ENCODE results near the gene RWDD1.
A peak's percentile ranks its signal among the peaks of the same experiment; 100 is the strongest.
"Not testable (repeated sequence)": the region's sequence is repeated elsewhere in the genome, so short reads cannot be mapped to it uniquely, and the experiment has no call there.

The RWDD1 gene

DNA sequence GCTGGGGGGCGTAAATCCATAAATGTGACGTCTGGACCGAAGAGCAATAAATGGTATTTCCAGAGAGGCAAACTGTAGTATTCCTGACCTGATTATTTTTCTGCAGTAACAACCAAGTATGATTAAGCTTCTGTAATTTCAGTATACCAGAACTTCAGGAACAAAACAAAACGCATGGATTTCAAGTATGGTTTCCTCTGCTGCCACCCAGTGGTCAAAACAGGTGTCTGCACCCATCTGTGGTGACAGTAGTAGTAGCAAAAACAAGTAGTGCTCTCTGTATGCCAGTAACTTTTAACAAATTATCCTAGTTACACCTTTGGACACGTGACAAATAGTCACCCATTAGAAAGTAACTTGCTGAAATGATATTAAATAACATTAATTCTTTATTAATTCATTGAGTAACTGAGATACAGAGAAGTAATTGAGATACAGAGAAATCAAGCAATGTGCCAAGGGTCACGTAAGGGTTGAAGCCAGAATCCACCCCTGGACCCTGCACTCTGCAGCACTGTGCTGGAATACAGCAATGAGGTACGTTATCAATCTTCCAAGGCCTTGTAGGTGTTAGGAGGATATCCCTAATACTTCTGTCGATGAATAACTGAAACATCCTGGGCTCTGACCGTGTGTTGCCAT is 9.8 kb upstream of the RWDD1 start:
- DNase-seq (ENCODE audit: low spot score) = peak; percentile 57

- DNase-seq (ENCODE audit: low spot score) = no peak
Measured at GRCh38 chr6:116562019-116562403, 9.3 kb upstream of the RWDD1 start.

GRCh38 chr6:116562614-116563013 is 8.7 kb upstream of the RWDD1 start:
- DNase-seq (ENCODE audit: low spot score) = no peak

DNA sequence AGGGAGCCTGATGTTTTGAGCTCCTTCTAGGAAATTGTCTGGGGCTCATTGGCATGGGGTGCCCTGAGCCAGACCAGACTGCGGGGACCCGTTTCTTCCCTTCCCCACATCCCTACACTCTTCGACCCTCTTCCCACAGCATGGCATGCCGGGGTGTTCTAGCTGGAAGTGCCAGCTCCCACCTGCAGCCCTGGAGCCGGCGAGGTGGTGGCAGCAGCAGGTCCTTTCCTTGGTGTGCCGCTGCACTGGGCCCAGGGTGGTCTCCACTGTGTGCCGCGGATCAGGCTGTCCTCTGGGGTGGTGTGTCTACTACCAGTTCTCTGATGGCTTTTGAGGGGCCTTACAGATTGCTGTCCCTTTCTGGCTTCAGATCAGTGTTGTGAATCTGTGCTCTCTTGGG is 7.5 kb upstream of the RWDD1 start:
- DNase-seq (ENCODE audit: low spot score) = no peak

- DNase-seq (ENCODE audit: low spot score) = no peak
Measured at GRCh38 chr6:116564311-116564710, 7.0 kb upstream of the RWDD1 start.

GRCh38 chr6:116564921-116565872 is 6.1 kb upstream of the RWDD1 start:
- DNase-seq (ENCODE audit: low spot score) = peak; percentile 15

DNA sequence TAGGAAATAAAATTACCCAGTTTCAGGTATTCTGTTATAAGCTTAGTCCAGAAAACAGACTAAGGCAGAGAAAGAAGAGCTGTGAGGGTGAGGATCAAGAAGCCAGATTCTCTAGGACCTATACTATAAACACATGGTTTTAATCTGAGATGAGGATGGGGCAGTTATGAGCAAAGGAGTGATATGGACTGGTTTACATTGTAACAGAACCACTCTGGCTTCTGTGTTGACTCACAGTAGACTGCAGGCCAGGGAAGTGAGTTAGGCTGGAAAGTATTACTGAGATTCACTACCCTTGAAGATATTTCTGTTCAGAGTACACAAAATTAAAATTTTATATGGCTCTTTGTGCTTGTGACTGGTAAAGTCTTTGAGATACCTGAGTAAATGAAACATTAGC is 3.2 kb upstream of the RWDD1 start:
- DNase-seq (ENCODE audit: low spot score) = no peak

- no peak for DNase-seq (ENCODE audit: low spot score)
Measured at GRCh38 chr6:116568821-116569755, 2.2 kb upstream of the RWDD1 start.

DNA sequence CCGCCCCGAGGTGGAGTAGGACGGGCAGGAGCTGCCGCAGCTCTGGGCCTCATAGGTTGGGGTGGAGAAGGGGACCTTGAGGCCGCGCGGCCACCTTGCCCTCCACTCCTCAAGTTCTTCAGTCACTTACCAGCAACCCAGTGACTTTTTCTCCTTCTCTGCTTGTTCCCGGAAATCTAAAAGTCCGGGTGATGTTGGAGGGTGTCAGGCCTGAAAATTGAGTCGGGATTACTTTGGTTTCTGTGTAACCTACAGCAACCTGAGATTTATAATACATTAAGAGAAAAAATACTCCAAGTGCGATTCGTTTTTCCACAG is 338 bp downstream of the RWDD1 start:
- no peak for DNase-seq (ENCODE audit: low spot score)

DNA sequence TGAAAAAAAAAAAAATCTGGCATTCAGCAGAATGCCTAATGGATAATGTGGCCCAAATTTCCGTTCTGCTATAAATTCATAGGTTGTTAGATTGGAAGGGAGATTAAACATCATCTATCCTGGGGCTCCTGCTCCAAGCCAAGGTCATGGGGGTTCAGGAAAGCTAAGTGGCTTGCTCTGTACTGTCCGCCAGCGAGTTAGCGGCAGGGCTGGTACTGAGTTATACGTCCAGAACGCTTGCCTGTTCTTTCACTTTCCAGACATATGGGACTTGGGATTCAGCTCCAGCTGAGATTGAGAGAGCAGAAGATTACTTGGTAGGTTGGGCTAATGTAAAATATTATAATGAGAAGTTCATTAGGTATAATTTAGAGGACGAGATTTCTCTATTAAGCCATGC is 858 bp downstream of the RWDD1 start:
- peak; percentile 38 for DNase-seq (ENCODE audit: low spot score)

- no peak for DNase-seq (ENCODE audit: low spot score)
Measured at GRCh38 chr6:116575227-116575626, 3.9 kb downstream of the RWDD1 start.

- no peak for DNase-seq (ENCODE audit: low spot score)
Measured at GRCh38 chr6:116577486-116577885, 6.2 kb downstream of the RWDD1 start.

GRCh38 chr6:116578335-116578734 is 7.0 kb downstream of the RWDD1 start:
- DNase-seq (ENCODE audit: low spot score) = no peak

DNA sequence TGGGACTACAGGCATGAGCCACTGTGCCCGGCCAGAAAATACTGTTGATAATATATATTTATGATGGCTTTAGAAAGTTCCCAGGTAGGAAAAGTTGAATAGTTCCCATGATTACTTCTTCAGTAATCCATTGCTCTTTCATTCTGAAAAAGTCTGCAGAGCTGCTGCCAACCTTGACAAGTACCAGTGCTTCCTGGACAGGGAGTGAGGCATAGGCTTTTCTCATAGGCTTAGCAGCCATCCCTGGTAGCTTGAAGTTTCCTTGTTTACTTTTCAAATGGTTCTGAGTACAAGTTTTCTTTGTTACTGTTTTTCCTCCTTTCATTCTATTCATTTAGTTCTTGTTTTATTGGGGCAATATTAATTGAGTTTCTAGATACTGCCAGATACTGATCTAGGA is 7.8 kb downstream of the RWDD1 start:
- DNase-seq (ENCODE audit: low spot score) = no peak

DNA sequence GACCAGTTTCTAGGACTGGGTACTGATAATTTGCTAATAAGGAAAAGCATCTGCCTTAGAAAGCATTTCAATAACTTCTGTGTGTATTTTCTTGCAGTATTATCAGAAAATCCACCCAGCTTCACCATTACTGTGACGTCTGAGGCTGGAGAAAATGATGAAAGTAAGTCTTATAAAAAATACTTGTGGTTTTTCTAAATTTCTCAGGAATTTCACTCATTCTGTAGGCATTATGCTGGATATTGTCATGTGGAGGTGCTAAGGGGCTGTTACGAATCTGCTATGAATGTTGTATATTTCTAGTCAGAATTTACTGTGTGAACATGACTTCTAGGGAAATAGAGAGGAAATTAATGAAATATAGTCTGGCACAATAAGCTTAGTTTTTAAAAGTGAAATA is 8.9 kb downstream of the RWDD1 start:
- DNase-seq (ENCODE audit: low spot score) = no peak

DNA sequence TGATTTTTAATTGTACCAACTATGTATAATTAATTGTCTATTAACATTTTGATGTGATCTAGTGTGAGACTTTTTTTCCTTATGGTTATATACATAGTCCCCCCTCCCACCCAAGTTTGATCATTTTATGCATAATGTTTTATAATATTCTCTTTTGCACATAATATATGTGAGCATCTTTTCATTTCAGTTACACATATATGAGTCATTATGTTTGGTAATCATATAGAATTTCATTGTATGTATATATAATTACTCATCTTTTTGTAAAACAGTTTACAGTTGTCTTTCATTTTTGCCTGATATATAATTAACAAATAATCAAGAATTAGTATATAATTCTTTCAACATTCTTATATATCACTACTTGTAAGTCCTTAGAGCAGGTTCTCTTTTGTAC is 15.0 kb downstream of the RWDD1 start:
- no peak for DNase-seq (ENCODE audit: low spot score)

DNA sequence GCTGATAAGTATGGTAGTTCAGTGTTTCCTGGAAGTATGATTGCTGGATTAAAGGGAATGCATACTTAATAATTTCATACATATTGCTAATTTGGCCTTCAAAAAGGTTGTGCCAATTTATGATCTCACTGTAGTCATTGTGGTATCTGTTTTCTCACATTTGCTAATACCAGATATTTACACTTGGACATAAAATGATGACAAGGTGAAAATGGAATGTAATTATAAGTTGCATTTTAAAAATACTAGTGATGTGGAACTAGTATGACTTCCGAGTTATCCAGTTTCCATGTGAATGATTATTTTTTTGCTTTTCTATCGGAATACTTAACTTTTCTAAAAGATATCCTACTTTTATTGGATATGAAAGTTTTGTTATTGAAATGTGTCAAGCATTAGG is 15.4 kb downstream of the RWDD1 start:
- DNase-seq (ENCODE audit: low spot score) = no peak

DNA sequence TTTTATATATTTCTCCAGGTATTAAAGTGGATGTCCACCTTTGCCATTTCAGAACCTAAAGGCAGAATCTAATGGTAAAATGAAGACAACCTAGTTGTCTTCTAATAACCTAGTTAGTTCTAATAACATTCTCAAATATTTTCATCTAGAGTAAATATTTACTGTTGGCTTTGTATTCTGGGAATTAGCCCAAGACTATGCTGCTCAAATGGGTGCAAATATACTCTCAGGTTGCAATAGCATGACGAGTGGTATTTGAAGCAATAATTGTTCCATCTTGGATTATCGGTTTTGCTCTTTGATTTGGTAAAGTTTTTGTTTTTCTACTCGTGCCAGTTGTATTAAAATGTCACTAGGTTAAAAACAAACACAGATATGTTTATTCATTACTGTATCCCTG is 23.9 kb downstream of the RWDD1 start:
- no peak for DNase-seq (ENCODE audit: low spot score)

- no peak for DNase-seq (ENCODE audit: low spot score)
Measured at GRCh38 chr6:116596815-116597214, 25.5 kb downstream of the RWDD1 start.

DNA sequence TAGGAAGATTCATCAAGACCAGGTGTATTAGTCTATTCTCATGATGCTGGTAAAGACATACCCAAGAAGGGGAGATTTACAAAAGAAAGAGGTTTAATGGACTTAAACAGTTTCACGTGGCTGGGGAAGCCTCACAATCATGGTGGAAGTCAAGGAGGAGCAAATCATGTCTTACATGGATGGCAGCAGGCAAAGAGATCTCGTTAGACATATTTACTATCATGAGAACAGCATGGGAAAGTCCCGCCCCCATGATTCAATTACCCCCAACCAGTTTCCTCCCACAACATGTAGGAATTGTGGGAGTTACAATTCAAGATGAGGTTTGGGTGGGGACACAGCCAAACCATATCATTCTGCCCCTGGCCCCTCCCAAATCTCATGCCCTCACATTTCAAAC is 32.6 kb downstream of the RWDD1 start:
- not testable (repeated sequence) for DNase-seq (ENCODE audit: low spot score)

- DNase-seq (ENCODE audit: low spot score) = not testable (repeated sequence)
Measured at GRCh38 chr6:116604868-116605267, 33.6 kb downstream of the RWDD1 start.

DNA sequence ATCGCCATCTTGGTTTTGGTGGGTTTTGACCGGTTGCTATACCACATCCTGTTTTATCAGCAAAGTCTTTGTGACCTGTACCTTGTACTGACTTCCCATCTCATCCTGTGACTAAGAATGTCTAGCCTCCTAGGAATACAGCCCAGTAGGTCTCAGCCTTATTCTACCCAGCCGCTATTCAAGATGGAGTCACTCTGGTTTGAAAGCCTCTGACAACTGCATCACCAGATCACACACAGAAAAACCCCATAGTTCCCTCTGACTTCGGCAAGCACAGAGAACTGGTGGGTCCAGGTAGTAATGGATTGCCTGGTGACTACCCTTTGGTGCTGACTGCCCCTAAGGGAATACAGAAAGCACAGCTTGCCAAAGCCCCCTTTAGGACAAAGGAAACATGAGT is 34.6 kb downstream of the RWDD1 start:
- DNase-seq (ENCODE audit: low spot score) = no peak

GRCh38 chr6:116611056-116611455 is 39.8 kb downstream of the RWDD1 start:
- no peak for DNase-seq (ENCODE audit: low spot score)

Data from germinal center (tissue), 1 donor.